Bone marrow (tissue), 2 donors: ENCODE results near the gene IGLL1.
"Not testable (repeated sequence)": the region's sequence is repeated elsewhere in the genome, so short reads cannot be mapped to it uniquely, and the experiment has no call there.

Source experiments
- DNase-seq, 2 donors: peaks; one replicate each; lab custom pipeline; 2025; lab: John Stamatoyannopoulos, UW

The IGLL1 gene

DNA sequence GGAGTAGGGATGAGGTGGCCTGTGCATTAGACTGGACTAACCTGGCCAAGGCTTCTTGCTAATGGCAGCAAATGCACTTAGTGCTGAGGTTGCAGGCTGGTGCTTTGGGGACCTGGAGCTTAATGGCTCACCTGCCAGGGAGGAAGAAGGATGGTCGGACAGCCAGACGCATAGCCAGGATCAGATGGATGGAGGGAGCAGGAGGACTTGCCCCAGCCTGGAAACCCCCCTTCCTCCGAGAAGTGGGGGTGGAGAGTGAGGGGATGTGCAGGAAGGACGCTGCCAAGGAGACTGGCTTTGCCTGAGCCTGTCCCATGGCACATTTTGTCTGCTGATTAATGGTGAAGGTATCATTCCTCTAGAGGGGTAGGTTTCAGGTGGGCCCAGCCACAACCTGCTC lies 17.9 kb downstream of the IGLL1 start:
- DNase-seq: no peak

GRCh38 chr22:23561025-23561510 lies 19.0 kb downstream of the IGLL1 start:
- not testable (repeated sequence) for DNase-seq

- DNase-seq: not testable (repeated sequence)
Measured at GRCh38 chr22:23560215-23560614, 19.9 kb downstream of the IGLL1 start.

DNA sequence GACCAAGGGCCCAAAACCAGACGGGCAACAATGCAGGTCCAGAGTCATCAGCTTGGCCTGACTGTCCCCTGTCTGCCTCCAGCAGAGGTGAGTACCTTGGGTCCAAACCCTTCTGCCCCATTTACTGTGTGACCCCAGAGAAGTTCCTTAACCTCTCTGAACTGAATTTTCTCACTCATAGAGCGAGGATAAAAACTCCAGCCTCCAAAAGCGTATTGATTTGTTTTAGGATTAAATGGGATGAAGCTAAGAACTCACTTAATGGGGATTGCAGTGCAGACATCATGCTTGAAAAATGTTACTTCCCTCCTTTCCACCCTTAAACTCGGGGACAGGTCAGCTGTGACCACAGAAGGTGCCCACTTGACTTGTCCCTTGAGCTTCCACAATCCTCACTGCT lies 22.6 kb downstream of the IGLL1 start:
- DNase-seq: no peak

GRCh38 chr22:23557036-23557435 lies 23.1 kb downstream of the IGLL1 start:
- DNase-seq: no peak

- no peak for DNase-seq
Measured at GRCh38 chr22:23556026-23556620, 24.0 kb downstream of the IGLL1 start.

- DNase-seq: no peak
Measured at GRCh38 chr22:23555118-23555517, 25.0 kb downstream of the IGLL1 start.

GRCh38 chr22:23553924-23554870 lies 25.9 kb downstream of the IGLL1 start:
- DNase-seq: no peak

DNA sequence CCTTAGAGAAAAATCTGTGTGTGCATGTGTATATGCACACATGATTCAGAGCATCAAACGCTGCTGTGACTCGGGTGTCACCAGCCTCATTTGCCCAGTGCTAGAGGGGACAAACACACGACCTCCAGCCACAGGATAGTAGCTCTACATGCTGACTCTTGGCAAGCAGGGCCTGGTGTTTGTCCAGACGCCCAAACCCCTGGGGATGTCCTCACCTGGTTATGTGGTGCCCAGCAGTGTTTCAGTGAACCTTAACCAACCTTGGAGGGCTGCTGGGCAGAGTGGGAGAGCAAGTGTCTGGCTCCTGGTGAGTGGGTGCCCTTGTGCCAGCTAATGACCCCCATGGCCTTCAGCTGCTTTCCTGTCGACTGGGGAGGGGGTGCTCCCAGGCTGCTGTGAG lies 26.7 kb downstream of the IGLL1 start:
- no peak for DNase-seq

DNA sequence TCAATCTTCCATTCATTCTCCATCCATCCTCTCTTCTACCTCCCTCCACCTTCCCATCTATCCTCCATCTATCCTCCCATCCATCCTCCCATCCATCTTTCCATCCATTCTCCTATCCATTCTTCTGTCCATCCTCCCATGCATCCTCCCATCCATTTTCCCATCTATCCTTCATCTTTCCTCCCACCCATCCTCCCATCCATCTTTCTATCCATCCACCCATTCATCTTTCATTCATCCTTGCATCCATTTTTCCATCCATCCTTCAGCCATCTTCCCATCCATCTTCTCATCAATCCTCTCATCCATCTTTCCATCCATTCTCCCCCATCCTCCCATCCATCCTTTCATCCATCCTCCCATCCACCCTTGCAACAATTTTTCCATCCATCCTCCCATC lies 27.5 kb downstream of the IGLL1 start:
- DNase-seq: no peak

GRCh38 chr22:23551385-23551784 lies 28.7 kb downstream of the IGLL1 start:
- DNase-seq: no peak

- DNase-seq: no peak
Measured at GRCh38 chr22:23550049-23550650, 29.9 kb downstream of the IGLL1 start.

GRCh38 chr22:23549198-23549595 lies 30.9 kb downstream of the IGLL1 start:
- no peak for DNase-seq

- no peak for DNase-seq
Measured at GRCh38 chr22:23548501-23549197, 31.4 kb downstream of the IGLL1 start.

GRCh38 chr22:23547818-23548500 lies 32.1 kb downstream of the IGLL1 start:
- DNase-seq: no peak

GRCh38 chr22:23547382-23547781 lies 32.7 kb downstream of the IGLL1 start:
- DNase-seq: not testable (repeated sequence)

GRCh38 chr22:23544852-23545251 lies 35.2 kb downstream of the IGLL1 start:
- no peak for DNase-seq

DNA sequence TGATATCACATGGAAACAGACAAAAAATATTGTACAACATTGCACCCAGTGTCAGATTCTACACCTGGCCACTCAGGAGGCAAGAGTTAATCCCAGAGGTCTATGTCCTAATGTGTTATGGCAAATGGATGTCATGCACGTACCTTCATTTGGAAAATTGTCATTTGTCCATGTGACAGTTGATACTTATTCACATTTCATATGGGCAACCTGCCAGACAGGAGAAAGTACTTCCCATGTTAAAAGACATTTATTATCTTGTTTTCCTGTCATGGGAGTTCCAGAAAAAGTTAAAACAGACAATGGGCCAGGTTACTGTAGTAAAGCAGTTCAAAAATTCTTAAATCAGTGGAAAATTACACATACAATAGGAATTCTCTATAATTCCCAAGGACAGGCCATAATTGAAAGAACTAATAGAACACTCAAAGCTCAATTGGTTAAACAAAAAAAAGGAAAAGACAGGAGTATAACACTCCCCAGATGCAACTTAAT lies 36.5 kb downstream of the IGLL1 start:
- DNase-seq: not testable (repeated sequence)

- no peak for DNase-seq
Measured at GRCh38 chr22:23542933-23543332, 37.2 kb downstream of the IGLL1 start.

- DNase-seq: not testable (repeated sequence)
Measured at GRCh38 chr22:23542391-23542790, 37.7 kb downstream of the IGLL1 start.

DNA sequence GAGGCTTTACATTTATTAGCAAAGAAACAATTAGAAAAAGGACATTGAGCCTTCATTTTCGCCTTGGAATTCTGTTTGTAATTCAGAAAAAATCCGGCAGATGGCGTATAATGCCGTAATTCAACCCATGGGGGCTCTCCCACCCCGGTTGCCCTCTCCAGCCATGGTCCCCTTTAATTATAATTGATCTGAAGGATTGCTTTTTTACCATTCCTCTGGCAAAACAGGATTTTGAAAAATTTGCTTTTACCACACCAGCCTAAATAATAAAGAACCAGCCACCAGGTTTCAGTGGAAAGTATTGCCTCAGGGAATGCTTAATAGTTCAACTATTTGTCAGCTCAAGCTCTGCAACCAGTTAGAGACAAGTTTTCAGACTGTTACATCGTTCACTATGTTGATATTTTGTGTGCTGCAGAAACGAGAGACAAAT lies 38.2 kb downstream of the IGLL1 start:
- not testable (repeated sequence) for DNase-seq
